ENCODE measurements around the gene CDK5RAP3. TPM values are rescaled to one million over a fixed set of nuclear protein-coding genes. Genes with fewer than 3 reads are reported as not detected.

Gene CDK5RAP3
- total and polyA plus RNA-seq, 2 of the 13 experiments (the other 11 are each of a cell fraction or from before 2014, with no cell fraction given), result 128 to 154 TPM

DNA sequence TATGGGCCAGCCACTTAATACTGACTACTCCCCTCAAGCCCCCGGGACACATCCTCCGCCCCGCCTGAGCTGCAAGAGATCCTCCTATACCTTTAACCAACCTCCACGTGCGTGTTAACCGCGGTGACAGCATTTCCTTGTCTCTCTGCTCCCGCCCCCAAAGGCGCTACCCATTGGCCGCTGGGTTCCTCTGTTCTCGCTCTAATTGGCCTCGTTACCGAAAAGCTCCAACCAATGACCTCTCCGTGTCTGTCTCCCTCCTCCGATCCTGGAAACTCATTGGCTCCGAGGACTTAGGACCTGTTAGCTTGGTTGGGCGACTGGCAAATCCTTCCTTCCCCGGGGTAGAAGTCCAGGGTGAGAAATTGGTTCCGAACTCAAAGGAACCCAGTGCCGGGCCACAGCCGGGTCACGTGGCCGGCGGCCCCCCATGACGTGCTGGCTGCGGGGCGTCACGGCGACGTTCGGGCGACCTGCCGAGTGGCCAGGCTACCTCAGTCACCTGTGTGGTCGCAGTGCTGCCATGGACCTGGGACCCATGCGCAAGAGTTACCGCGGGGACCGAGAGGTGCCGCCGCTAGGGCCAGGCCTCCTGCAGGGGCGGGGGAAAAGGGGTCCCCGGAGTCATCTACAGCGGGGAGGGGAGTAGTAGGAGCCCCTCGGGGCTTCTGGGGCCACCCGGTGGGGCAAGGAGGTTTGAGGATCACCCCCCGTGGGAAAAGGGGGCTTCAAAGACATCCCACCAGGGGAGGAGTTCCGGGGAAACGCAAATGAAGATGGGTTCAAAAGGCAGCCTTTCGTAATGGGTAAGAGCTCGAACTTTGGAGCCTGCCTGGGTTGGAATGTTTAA is 29.4 kb upstream of the CDK5RAP3 start, which contains the start of gene PNPO (continued):
- TF ChIP-seq, protein P1, sequence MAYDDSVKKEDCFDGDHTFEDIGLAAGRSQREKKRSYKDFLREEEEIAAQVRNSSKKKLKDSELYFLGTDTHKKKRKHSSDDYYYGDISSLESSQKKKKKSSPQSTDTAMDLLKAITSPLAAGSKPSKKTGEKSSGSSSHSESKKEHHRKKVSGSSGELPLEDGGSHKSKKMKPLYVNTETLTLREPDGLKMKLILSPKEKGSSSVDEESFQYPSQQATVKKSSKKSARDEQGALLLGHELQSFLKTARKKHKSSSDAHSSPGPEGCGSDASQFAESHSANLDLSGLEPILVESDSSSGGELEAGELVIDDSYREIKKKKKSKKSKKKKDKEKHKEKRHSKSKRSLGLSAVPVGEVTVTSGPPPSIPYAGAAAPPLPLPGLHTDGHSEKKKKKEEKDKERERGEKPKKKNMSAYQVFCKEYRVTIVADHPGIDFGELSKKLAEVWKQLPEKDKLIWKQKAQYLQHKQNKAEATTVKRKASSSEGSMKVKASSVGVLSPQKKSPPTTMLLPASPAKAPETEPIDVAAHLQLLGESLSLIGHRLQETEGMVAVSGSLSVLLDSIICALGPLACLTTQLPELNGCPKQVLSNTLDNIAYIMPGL (CRISPR knock-in tag; IDR thresholded peaks at IDR 0.05; ENCODE audit: borderline replicate concordance in 1 of 2, low read depth in 1 of 2), result peak; percentile 71 to 82; a peak in 2 of 4 replicates
- TF ChIP-seq ELF4 (CRISPR knock-in tag; IDR thresholded peaks at IDR 0.05; ENCODE audit: borderline replicate concordance) (peak; percentile 99), ZNF605 (CRISPR knock-in tag; IDR thresholded peaks at IDR 0.05) (peak; percentile 99), NFE2L2 (IDR thresholded peaks at IDR 0.05; ENCODE audit: low read length) (no peak), MAFG (CRISPR knock-in tag; IDR thresholded peaks at IDR 0.05) (no peak), SOX13 (IDR thresholded peaks at IDR 0.05) (no peak), SOX13 (CRISPR knock-in tag; conservative IDR thresholded peaks at IDR 0.05 in 1 of 2, IDR thresholded peaks at IDR 0.05 in 1 of 2) (peak in 1 of 2 experiments; percentile 4; a peak in 1 of 4 replicates), ZNF720 (CRISPR knock-in tag; IDR thresholded peaks at IDR 0.05) (no peak), ZNF660 (CRISPR knock-in tag; IDR thresholded peaks at IDR 0.05; ENCODE audit: borderline replicate concordance, low read depth) (no peak), RBAK (CRISPR knock-in tag; IDR thresholded peaks at IDR 0.05) (no peak), FOXK2 (IDR thresholded peaks at IDR 0.05) (no peak), GATA4 (IDR thresholded peaks at IDR 0.05; ENCODE audit: borderline replicate concordance, low read depth) (peak; percentile 34; the same call in 1 of the 2 replicates), REPIN1 (CRISPR knock-in tag; IDR thresholded peaks at IDR 0.05; ENCODE audit: borderline replicate concordance, low read depth) (peak; percentile 88), GABPA (IDR thresholded peaks at IDR 0.05; ENCODE audit: low read depth, low read length) (no peak; the same call in 1 of the 2 replicates), GABPA (CRISPR knock-in tag; IDR thresholded peaks at IDR 0.05; ENCODE audit: low read depth) (peak; percentile 76), ZNF670 (CRISPR knock-in tag; IDR thresholded peaks at IDR 0.05; ENCODE audit: borderline replicate concordance) (peak; percentile 94), ZNF737 (CRISPR knock-in tag; IDR thresholded peaks at IDR 0.05; ENCODE audit: borderline replicate concordance) (no peak), TOE1 (CRISPR knock-in tag; IDR thresholded peaks at IDR 0.05) (peak; percentile 91), SRSF4 (IDR thresholded peaks at IDR 0.05; ENCODE audit: low read depth, low read length, poor library complexity, severe bottlenecking) (no peak), ZFP41 (CRISPR knock-in tag; IDR thresholded peaks at IDR 0.05; ENCODE audit: borderline replicate concordance) (peak; percentile 95), PHF8 (CRISPR knock-in tag; IDR thresholded peaks at IDR 0.05) (peak; percentile 95)
- TF ChIP-seq, protein P2, sequence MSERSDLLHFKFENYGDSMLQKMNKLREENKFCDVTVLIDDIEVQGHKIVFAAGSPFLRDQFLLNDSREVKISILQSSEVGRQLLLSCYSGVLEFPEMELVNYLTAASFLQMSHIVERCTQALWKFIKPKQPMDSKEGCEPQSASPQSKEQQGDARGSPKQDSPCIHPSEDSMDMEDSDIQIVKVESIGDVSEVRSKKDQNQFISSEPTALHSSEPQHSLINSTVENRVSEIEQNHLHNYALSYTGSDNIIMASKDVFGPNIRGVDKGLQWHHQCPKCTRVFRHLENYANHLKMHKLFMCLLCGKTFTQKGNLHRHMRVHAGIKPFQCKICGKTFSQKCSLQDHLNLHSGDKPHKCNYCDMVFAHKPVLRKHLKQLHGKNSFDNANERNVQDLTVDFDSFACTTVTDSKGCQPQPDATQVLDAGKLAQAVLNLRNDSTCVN (CRISPR knock-in tag; IDR thresholded peaks at IDR 0.05; ENCODE audit: borderline replicate concordance), result peak; percentile 58; the same call in 1 of the 2 replicates
- TF ChIP-seq, protein P3, sequence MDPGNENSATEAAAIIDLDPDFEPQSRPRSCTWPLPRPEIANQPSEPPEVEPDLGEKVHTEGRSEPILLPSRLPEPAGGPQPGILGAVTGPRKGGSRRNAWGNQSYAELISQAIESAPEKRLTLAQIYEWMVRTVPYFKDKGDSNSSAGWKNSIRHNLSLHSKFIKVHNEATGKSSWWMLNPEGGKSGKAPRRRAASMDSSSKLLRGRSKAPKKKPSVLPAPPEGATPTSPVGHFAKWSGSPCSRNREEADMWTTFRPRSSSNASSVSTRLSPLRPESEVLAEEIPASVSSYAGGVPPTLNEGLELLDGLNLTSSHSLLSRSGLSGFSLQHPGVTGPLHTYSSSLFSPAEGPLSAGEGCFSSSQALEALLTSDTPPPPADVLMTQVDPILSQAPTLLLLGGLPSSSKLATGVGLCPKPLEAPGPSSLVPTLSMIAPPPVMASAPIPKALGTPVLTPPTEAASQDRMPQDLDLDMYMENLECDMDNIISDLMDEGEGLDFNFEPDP (CRISPR knock-in tag; conservative IDR thresholded peaks at IDR 0.05), result peak; percentile 97; the same call in 1 of the 2 replicates
- TF ChIP-seq, protein P4, sequence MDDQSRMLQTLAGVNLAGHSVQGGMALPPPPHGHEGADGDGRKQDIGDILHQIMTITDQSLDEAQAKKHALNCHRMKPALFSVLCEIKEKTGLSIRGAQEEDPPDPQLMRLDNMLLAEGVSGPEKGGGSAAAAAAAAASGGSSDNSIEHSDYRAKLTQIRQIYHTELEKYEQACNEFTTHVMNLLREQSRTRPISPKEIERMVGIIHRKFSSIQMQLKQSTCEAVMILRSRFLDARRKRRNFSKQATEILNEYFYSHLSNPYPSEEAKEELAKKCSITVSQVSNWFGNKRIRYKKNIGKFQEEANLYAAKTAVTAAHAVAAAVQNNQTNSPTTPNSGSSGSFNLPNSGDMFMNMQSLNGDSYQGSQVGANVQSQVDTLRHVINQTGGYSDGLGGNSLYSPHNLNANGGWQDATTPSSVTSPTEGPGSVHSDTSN (CRISPR knock-in tag; IDR thresholded peaks at IDR 0.05; ENCODE audit: borderline replicate concordance), result peak; percentile 80
